SK-N-SH (cell line): ENCODE measurements around the gene BAG1. TPM values are rescaled to one million over a fixed set of nuclear protein-coding genes. Genes with fewer than 3 reads are reported as not detected.

Source experiments
- CTCF ChIA-PET: fragments of 300-600, 350-600 bp; formaldehyde crosslinking; extraction: SDS; loops from one replicate; lab custom pipeline; 2021; lab: Yijun Ruan, JAX
- POLR2A ChIA-PET: fragments of 350-600 bp; sonication (Branson Sonifier 250); formaldehyde crosslinking; extraction: SDS; loops from one replicate; lab custom pipeline; 2020; ENCODE audit warnings: antibody characterized with exemption, inconsistent platforms; lab: Yijun Ruan, JAX
- DNase-seq: peaks from one replicate; pipeline ENCODE4 v3.0.0; 2012
- H2AFZ ChIP-seq: fragments of 200-600 bp; sonication (generic); 2 replicates; pipeline ENCODE4 v1.8.1; 2016; ENCODE audit warnings: antibody characterized with exemption, mild to moderate bottlenecking, low read depth
- H3F3A ChIP-seq: fragments of 200-600 bp; sonication (generic); replicated peaks from 2 replicates; pipeline ENCODE3; 2016; ENCODE audit warnings: antibody characterized with exemption, mild to moderate bottlenecking; ENCODE audit not compliant: insufficient read depth
- H3K27ac ChIP-seq, 2 experiments: fragments of 200-500 bp in 1 of 2; fragments of 200-600 bp in 1 of 2; sonication (Bioruptor generic) in 1 of 2; sonication (generic), shearing (Covaris generic) in 1 of 2; 2 replicates each; pipeline versions ENCODE4 v1.5.1 to v1.6.1; 2014 to 2016; ENCODE audit warnings: low read depth in 2 of 2, inconsistent platforms in 1 of 2, low read length in 1 of 2, mild to moderate bottlenecking in 1 of 2, mixed read lengths in 1 of 2
- H3K27me3 ChIP-seq: fragments of 200-600 bp; sonication (generic), shearing (Covaris generic); 2 replicates; pipeline ENCODE4 v1.6.1; 2016; ENCODE audit warnings: mixed run types; ENCODE audit not compliant: insufficient read depth
- H3K36me3 ChIP-seq, 2 experiments: fragments of 200-500 bp in 1 of 2; fragments of 200-600 bp in 1 of 2; sonication (Bioruptor generic) in 1 of 2; sonication (generic) in 1 of 2; replicated peaks in 1 of 2; 2 replicates each; pipeline versions ENCODE3 to v1.5.1; 2014 to 2016; ENCODE audit warnings: low read length in 1 of 2, mild to moderate bottlenecking in 1 of 2; ENCODE audit not compliant: insufficient read depth in 2 of 2, control insufficient read depth in 1 of 2
- H3K4me1 ChIP-seq, 2 experiments: fragments of 200-500 bp in 1 of 2; fragments of 200-600 bp in 1 of 2; sonication (Bioruptor generic) in 1 of 2; sonication (generic), shearing (Covaris generic) in 1 of 2; 2 replicates each; pipeline versions ENCODE4 v1.5.1 to v1.6.1; 2014 to 2016; ENCODE audit warnings: low read depth in 1 of 2, low read length in 1 of 2, mixed run types in 1 of 2; ENCODE audit not compliant: insufficient read depth in 2 of 2, control insufficient read depth in 1 of 2
- H3K4me2 ChIP-seq: fragments of 200-600 bp; sonication (generic), shearing (Covaris generic); 2 replicates; pipeline ENCODE4 v1.6.1; 2017; ENCODE audit warnings: mixed run types
- H3K4me3 ChIP-seq, 2 experiments: fragments of 200-500 bp in 1 of 2; fragments of 200-600 bp in 1 of 2; sonication (Bioruptor generic) in 1 of 2; sonication (generic), shearing (Covaris generic) in 1 of 2; 2 replicates each; pipeline versions ENCODE4 v1.5.1 to v1.8.1; 2014 to 2016; ENCODE audit warnings: low read depth in 2 of 2, inconsistent platforms in 1 of 2, low read length in 1 of 2, mild to moderate bottlenecking in 1 of 2, mixed read lengths in 1 of 2, moderate library complexity in 1 of 2
- H3K79me2 ChIP-seq: fragments of 200-600 bp; sonication (generic); 2 replicates; pipeline ENCODE4 v1.8.1; 2017; ENCODE audit warnings: mild to moderate bottlenecking; ENCODE audit not compliant: insufficient read depth
- H3K9ac ChIP-seq: fragments of 200-600 bp; sonication (generic); 2 replicates; pipeline ENCODE4 v1.6.1; 2017; ENCODE audit warnings: mixed run types
- H3K9me2 ChIP-seq: fragments of 200-600 bp; sonication (generic); 2 replicates; pipeline ENCODE4 v1.6.1; 2017; ENCODE audit warnings: mixed run types
- H3K9me3 ChIP-seq: fragments of 200-600 bp; sonication (generic); 2 replicates; pipeline ENCODE4 v1.6.1; 2017; ENCODE audit warnings: mixed run types, mild to moderate bottlenecking, moderate library complexity
- H4K20me1 ChIP-seq: fragments of 200-600 bp; sonication (generic); 2 replicates; pipeline ENCODE4 v1.6.1; 2017; ENCODE audit warnings: mild to moderate bottlenecking, mixed run types; ENCODE audit not compliant: insufficient read depth
- CHD2 ChIP-seq: fragments of 150-350 bp; IDR thresholded peaks from 2 replicates; pipeline ENCODE4 v1.6.1; 2018; ENCODE audit warnings: low read length; ENCODE audit not compliant: partially characterized antibody
- ELF1 ChIP-seq: IDR thresholded peaks from 2 replicates; pipeline ENCODE4 v1.4.0; 2012
- FOSL2 ChIP-seq: IDR thresholded peaks from 2 replicates; pipeline ENCODE4 v1.4.0; 2012; ENCODE audit warnings: low read depth, mild to moderate bottlenecking, moderate library complexity, borderline replicate concordance
- JUND ChIP-seq: IDR thresholded peaks from 2 replicates; pipeline ENCODE4 v1.4.0; 2012
- MAX ChIP-seq: IDR thresholded peaks from 2 replicates; pipeline ENCODE4 v1.4.0; 2012; ENCODE audit warnings: low read depth
- MEF2A ChIP-seq: IDR thresholded peaks from 2 replicates; pipeline ENCODE4 v1.4.0; 2012; ENCODE audit warnings: low read depth, borderline replicate concordance
- MXI1 ChIP-seq: IDR thresholded peaks from 2 replicates; pipeline ENCODE4 v1.6.1; 2012; ENCODE audit warnings: mild to moderate bottlenecking, low read depth, low read length, improper control_type of control experiment
- NFIC ChIP-seq: IDR thresholded peaks from 2 replicates; pipeline ENCODE4 v1.4.0; 2012; ENCODE audit warnings: borderline replicate concordance
- RAD21 ChIP-seq: IDR thresholded peaks from 2 replicates; pipeline ENCODE4 v1.6.1; 2012; ENCODE audit warnings: mild to moderate bottlenecking, low read length
- RCOR1 ChIP-seq: fragments of 150-350 bp; IDR thresholded peaks from 2 replicates; pipeline ENCODE4 v1.6.1; 2017; ENCODE audit warnings: antibody characterized with exemption, low read length
- REST ChIP-seq: IDR thresholded peaks from 2 replicates; pipeline ENCODE4 v1.6.1; 2012; ENCODE audit warnings: mild to moderate bottlenecking, low read depth, low read length, moderate library complexity
- RFX5 ChIP-seq: IDR thresholded peaks from 2 replicates; pipeline ENCODE4 v1.6.1; 2012; ENCODE audit warnings: mild to moderate bottlenecking, improper control_type of control experiment, low read length
- RXRA ChIP-seq: IDR thresholded peaks from 2 replicates; pipeline ENCODE4 v1.4.0; 2012; ENCODE audit warnings: low read depth, mild to moderate bottlenecking, borderline replicate concordance
- SIN3A ChIP-seq: IDR thresholded peaks from 2 replicates; pipeline ENCODE4 v1.6.1; 2012; ENCODE audit warnings: low read depth, mild to moderate bottlenecking, low read length, moderate library complexity, borderline replicate concordance
- TAF1 ChIP-seq: IDR thresholded peaks from 2 replicates; pipeline ENCODE4 v1.6.1; 2012; ENCODE audit warnings: low read depth, mild to moderate bottlenecking, low read length, moderate library complexity, borderline replicate concordance
- TCF12 ChIP-seq: IDR thresholded peaks from 2 replicates; pipeline ENCODE4 v1.4.0; 2012
- USF1 ChIP-seq: IDR thresholded peaks from 2 replicates; pipeline ENCODE4 v1.4.0; 2012; ENCODE audit warnings: low read depth, borderline replicate concordance
- ZBTB33 ChIP-seq: IDR thresholded peaks from 2 replicates; pipeline ENCODE4 v1.4.0; 2012; ENCODE audit warnings: low read depth, borderline replicate concordance
- WGBS: methylation state at CpG from one replicate; pipeline ENCODE4 v1.1.6; 2017; ENCODE audit warnings: low lambda C conversion rate; 5-methylcytosine and 5-hydroxymethylcytosine counted together
- polyA plus RNA-seq, 3 experiments: library from polyadenylated mRNA; depleted of rRNA; stranded (reverse); fragments of >200 nt; gene quantifications; 2 replicates each; pipeline ENCODE4 v1.2.3, GENCODE V29; 2012

Gene BAG1
- polyA plus RNA-seq, 1 of the 3 experiments (the other 2 are of a cell fraction), result 49.9 TPM

- TF ChIP-seq ZBTB33 (no peak), REST (no peak), USF1 (no peak), TAF1 (no peak), CHD2 (no peak), ELF1 (no peak), MXI1 (no peak), RFX5 (no peak)
These were observed 37.5 kb downstream of the BAG1 start (continued) for GRCh38 chr9:33227008-33227398.

GRCh38 chr9:33225319-33226147 lies 39.0 kb downstream of the BAG1 start:
- no peaks in the 10 kb centered on the region for H3K27me3 ChIP-seq
- no peaks in the 10 kb centered on the region for H3K9me3 ChIP-seq
- H3K36me3 ChIP-seq, result no peaks in the 10 kb centered on the region
- peaks cover 2 to 3% of the 10 kb centered on the region in 2 experiments; a peak in 1 of 4 replicates for H3K4me1 ChIP-seq
- peak overlapping the region in 1 of 2 experiments; percentile 29; a peak in 1 of 4 replicates for H3K27ac ChIP-seq
- 23% methylated on average over 6 of the region's 6 CpGs for WGBS
- POLR2A ChIA-PET, result interaction anchor here (1.3 to 1.7 kb wide), 2 partner anchors 149 to 201 kb away, joined by 3 to 5 read pairs; partner anchors contain the start of gene SMU1
- CTCF ChIA-PET, result interaction anchor here (0.6 to 4.3 kb wide), 34 partner anchors 8 to 185 kb away, joined by 3 to 57 read pairs (median 4); partner anchors contain the start of genes B4GALT1, NFX1, SMU1 and SPINK4
- DNase-seq, result peak; percentile 38
- no peaks in the 10 kb centered on the region for H3K79me2 ChIP-seq
- H3K4me2 ChIP-seq, result 0 out of 2 replicates have a peak overlapping the region, but pooled peaks have one; percentile 48
- H2AFZ ChIP-seq, result no peak overlapping the region
- no peaks in the 10 kb centered on the region for H4K20me1 ChIP-seq
- H3F3A ChIP-seq, result no peaks in the 10 kb centered on the region
- H3K9ac ChIP-seq, result no peak overlapping the region
- H3K4me3 ChIP-seq, result peak overlapping the region in 1 of 2 experiments; percentile 38; a peak in 2 of 4 replicates
- no peaks in the 10 kb centered on the region for H3K9me2 ChIP-seq
- TF ChIP-seq MEF2A, result no peak
- no peak for TF ChIP-seq REST
- TF ChIP-seq TCF12, result peak; percentile 55; the same call in 1 of the 2 replicates
- TF ChIP-seq SIN3A, result no peak
- no peak for TF ChIP-seq RCOR1
- peak; percentile 57 for TF ChIP-seq JUND
- TF ChIP-seq MAX, result peak; percentile 57; the same call in 1 of the 2 replicates
- peak; percentile 85 for TF ChIP-seq RAD21
- TF ChIP-seq RXRA, result no peak; the same call in 1 of the 2 replicates
- TF ChIP-seq FOSL2, result peak; percentile 63; the same call in 1 of the 2 replicates
- TF ChIP-seq NFIC, result no peak
